Astrocyte (in vitro differentiated cells and primary cell): Measurements from ENCODE around the gene KCNA4.
"Not testable (repeated sequence)": the region's sequence is repeated elsewhere in the genome, so short reads cannot be mapped to it uniquely, and the experiment has no call there.

Experiments
- EZH2 ChIP-seq: IDR thresholded peaks from 2 replicates; pipeline ENCODE4 v1.6.1; 2012; ENCODE audit warnings: mild to moderate bottlenecking, low read length, inconsistent platforms; ENCODE audit not compliant: insufficient read depth
- TF ChIP-seq, protein P1 (sequence below): IDR thresholded peaks from 2 replicates; pipeline ENCODE4 v1.5.1; 2011; ENCODE audit warnings: low read depth, mild to moderate bottlenecking, inconsistent platforms, low read length, moderate library complexity; ENCODE audit not compliant: insufficient read depth

DNA sequence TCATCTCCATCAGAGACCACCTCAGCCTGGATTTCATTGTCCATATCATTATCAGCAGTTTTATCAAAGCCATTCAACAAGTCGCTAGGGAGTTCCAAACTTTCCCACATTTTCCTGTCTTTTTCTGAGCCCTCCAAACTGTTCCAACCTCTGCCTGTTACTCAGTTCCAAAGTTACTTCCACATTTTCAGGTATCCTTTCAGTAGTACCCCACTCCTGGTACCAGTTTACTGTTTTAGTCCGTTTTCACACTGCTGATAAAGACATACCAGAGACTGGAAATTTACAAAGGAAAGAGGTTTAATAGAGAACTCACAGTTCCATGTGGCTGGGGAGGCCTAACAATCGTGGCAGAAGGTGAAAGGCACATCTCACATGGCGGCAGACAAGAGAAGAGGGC, 17.9 kb upstream of the KCNA4 start:
- TF ChIP-seq, protein P1, sequence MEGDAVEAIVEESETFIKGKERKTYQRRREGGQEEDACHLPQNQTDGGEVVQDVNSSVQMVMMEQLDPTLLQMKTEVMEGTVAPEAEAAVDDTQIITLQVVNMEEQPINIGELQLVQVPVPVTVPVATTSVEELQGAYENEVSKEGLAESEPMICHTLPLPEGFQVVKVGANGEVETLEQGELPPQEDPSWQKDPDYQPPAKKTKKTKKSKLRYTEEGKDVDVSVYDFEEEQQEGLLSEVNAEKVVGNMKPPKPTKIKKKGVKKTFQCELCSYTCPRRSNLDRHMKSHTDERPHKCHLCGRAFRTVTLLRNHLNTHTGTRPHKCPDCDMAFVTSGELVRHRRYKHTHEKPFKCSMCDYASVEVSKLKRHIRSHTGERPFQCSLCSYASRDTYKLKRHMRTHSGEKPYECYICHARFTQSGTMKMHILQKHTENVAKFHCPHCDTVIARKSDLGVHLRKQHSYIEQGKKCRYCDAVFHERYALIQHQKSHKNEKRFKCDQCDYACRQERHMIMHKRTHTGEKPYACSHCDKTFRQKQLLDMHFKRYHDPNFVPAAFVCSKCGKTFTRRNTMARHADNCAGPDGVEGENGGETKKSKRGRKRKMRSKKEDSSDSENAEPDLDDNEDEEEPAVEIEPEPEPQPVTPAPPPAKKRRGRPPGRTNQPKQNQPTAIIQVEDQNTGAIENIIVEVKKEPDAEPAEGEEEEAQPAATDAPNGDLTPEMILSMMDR, result not testable (repeated sequence)
- not testable (repeated sequence) for TF ChIP-seq EZH2
